Stimulated activated CD4-positive, alpha-beta T cell treated with anti-CD3 and anti-CD28 coated beads, TNF-alpha, amount 100 ng/mL, for 1 hour (primary cell): ENCODE measurements around the gene HERPUD1.
A peak's percentile ranks its signal among the peaks of the same experiment; 100 is the strongest.
"Not testable (repeated sequence)": the region's sequence is repeated elsewhere in the genome, so short reads cannot be mapped to it uniquely, and the experiment has no call there.

Experiments
- DNase-seq, 3 donors: peaks; one replicate each; pipeline ENCODE4 v3.0.0-alpha.2; 2020; ENCODE audit warnings: low read depth in 3 of 3, low spot score in 1 of 3

Gene HERPUD1

GRCh38 chr16:56977823-56978430 is 46.0 kb downstream of the HERPUD1 start:
- no peak for DNase-seq

- no peak for DNase-seq
Measured at GRCh38 chr16:56980201-56980535, 48.2 kb downstream of the HERPUD1 start.

- no peak for DNase-seq
Measured at GRCh38 chr16:56980792-56981724, 49.1 kb downstream of the HERPUD1 start.

- no peak for DNase-seq
Measured at GRCh38 chr16:56981729-56982271, 49.9 kb downstream of the HERPUD1 start.

GRCh38 chr16:56982695-56983094 is 50.8 kb downstream of the HERPUD1 start:
- no peak for DNase-seq

- DNase-seq: no peak
Measured at GRCh38 chr16:56983211-56983751, 51.3 kb downstream of the HERPUD1 start.

GRCh38 chr16:56984639-56985038 is 52.7 kb downstream of the HERPUD1 start:
- DNase-seq: no peak

- DNase-seq: no peak
Measured at GRCh38 chr16:56985288-56985961, 53.5 kb downstream of the HERPUD1 start.

GRCh38 chr16:56985962-56986360 is 54.0 kb downstream of the HERPUD1 start:
- DNase-seq: no peak

- no peak for DNase-seq
Measured at GRCh38 chr16:56986361-56986760, 54.4 kb downstream of the HERPUD1 start.

- DNase-seq: not testable (repeated sequence)
Measured at GRCh38 chr16:56986908-56987307, 55.0 kb downstream of the HERPUD1 start.

GRCh38 chr16:56987692-56988091 is 55.8 kb downstream of the HERPUD1 start:
- DNase-seq: no peak

GRCh38 chr16:56988161-56988947 is 56.4 kb downstream of the HERPUD1 start:
- DNase-seq: no peak

GRCh38 chr16:56988948-56989945 is 57.3 kb downstream of the HERPUD1 start, which contains the start of gene NLRC5:
TSS of gene NLRC5 (plus strand) at chr16:56989557. CDS start at chr16:57020713, 31,156 bp downstream.
- DNase-seq: peak; percentile 75 to 91 (median 83)

GRCh38 chr16:56989988-56990387 is 58.0 kb downstream of the HERPUD1 start:
- DNase-seq: no peak

- DNase-seq: no peak
Measured at GRCh38 chr16:56990407-56991286, 58.7 kb downstream of the HERPUD1 start.

- not testable (repeated sequence) for DNase-seq
Measured at GRCh38 chr16:56992431-56992830, 60.5 kb downstream of the HERPUD1 start.

- no peak for DNase-seq
Measured at GRCh38 chr16:56993204-56993603, 61.3 kb downstream of the HERPUD1 start.
